SK-N-MC (cell line): ENCODE measurements around the gene PCDHGC4.

Experiments
- EZH2 ChIP-seq: fragments of 200-600 bp; sonication (generic); IDR thresholded peaks from one replicate; pipeline ENCODE4 v1.6.1; 2017; ENCODE audit warnings: antibody characterized with exemption
- POLR2AphosphoS5 ChIP-seq: IDR thresholded peaks from 2 replicates; pipeline ENCODE4 v1.6.1; 2012; ENCODE audit warnings: mild to moderate bottlenecking, low read depth, low read length, borderline replicate concordance

GRCh38 chr5:141507387-141508091 is 22.7 kb downstream of the PCDHGC4 start:
- TF ChIP-seq EZH2, result no peak
- TF ChIP-seq POLR2AphosphoS5, result no peak
